Neural cell (in vitro differentiated cells): ENCODE data around the gene CAMK2B.

Experiments
- CTCF ChIP-seq: fragments of 450-650 bp; IDR thresholded peaks from 2 replicates; pipeline ENCODE4 v1.5.1; 2014; ENCODE audit warnings: antibody characterized with exemption, mild to moderate bottlenecking, moderate library complexity; ENCODE audit not compliant: poor library complexity, severe bottlenecking
- POLR2AphosphoS5 ChIP-seq: IDR thresholded peaks from 2 replicates; pipeline ENCODE4 v1.6.1; 2012
- RAD21 ChIP-seq: fragments of 450-650 bp; conservative IDR thresholded peaks from 2 replicates; pipeline ENCODE4 v1.6.1; 2014; ENCODE audit warnings: antibody characterized with exemption, mild to moderate bottlenecking, moderate library complexity
- REST ChIP-seq: IDR thresholded peaks from 2 replicates; pipeline ENCODE4 v1.6.1; 2012; ENCODE audit warnings: borderline replicate concordance

GRCh38 chr7:44239361-44239760, 86.0 kb downstream of the CAMK2B start:
- TF ChIP-seq CTCF (no peak), REST (no peak), RAD21 (no peak), POLR2AphosphoS5 (no peak)
